Activated gamma-delta T cell treated with anti-CD3 and anti-CD28 coated beads, Interleukin-2, amount 50 U/mL, for 16 hours (primary cell): ENCODE data around the gene CXorf38.

Experiments used
- DNase-seq: peaks from one replicate; pipeline ENCODE4 v3.0.0-alpha.2; 2020; ENCODE audit warnings: low read depth

CXorf38 gene, protein sequence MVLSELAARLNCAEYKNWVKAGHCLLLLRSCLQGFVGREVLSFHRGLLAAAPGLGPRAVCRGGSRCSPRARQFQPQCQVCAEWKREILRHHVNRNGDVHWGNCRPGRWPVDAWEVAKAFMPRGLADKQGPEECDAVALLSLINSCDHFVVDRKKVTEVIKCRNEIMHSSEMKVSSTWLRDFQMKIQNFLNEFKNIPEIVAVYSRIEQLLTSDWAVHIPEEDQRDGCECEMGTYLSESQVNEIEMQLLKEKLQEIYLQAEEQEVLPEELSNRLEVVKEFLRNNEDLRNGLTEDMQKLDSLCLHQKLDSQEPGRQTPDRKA

DNA sequence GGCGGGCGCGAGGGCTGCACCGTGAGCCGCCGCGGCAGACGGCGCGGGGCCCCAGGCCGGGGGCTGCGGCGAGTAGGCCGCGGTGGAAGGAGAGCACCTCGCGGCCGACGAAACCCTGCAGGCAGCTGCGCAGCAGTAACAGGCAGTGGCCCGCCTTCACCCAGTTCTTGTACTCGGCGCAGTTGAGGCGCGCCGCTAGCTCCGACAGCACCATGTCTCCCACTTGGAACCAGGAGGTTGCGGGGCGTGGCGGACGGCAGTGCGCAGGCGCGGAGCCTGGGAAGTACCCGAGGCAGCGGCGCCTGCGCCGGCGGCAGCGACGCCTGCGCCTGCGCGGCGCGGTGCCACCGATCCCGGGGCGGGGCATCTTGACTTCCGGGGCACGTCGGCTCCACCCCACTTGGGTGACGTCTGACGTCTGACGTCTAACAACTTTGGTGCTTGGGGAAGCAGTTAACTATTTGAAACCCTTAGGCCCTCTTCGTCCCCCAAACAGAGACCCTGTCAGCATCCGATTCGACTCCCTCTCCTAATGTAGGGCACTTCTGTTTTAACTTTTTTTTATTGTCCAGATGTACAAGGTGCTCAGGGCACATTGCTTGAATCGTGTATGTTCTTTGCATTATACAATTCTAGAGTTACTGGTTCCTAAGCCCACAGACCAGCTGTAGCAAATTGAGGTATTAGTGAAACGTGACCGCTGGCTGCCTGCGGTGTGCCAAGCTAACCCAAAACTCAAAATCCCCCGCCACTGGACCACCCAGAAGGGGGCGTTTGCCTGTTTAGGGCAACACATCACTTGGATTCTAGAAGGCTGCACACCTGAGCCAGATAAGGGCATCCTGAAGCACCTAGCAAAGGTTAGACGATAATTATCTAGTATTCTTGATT, at the start of gene CXorf38:
Gene CXorf38, minus strand, starts transcription at position 255 of the 891 bp plus-strand sequence. Its CDS starts 41 bp downstream, at position 214.
- peak; percentile 95 for DNase-seq

DNA sequence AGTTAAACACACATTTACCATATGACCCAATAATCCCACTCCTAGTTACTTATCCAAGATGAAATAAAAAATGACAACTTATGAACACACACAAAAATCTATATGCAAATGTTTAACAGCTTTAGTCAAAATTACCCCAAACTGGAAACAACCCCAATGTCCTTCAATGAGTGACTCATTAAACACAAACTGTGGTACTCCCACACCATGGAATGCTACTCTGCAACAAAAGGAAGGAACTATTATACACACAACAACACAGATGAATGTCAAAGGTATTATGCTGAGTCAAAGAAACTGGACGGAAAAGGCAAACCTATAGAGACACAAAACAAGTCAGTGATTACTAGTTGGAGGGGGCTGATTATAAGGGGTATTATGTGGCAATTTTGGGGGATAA, 47.4 kb upstream of the CXorf38 start:
- no peak for DNase-seq

DNA sequence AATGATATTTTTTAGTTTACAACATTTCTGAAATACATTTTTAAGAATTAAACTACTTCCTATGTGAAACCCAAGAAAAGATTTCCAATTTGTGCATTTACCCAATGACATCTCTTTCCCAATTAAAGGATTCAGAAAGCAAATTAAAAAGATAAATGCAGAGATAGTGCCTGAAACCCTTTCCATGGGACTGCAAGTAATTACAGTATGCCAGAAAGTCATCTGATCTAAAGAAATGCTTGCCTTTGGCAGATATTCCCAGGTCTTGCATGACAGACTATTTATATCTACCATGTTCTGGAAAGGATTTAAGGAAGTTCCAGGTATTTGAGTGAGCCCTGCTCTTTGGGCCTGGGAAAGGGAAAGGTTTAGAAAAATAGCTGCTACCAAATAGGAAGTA, 41.6 kb upstream of the CXorf38 start:
- no peak for DNase-seq

DNA sequence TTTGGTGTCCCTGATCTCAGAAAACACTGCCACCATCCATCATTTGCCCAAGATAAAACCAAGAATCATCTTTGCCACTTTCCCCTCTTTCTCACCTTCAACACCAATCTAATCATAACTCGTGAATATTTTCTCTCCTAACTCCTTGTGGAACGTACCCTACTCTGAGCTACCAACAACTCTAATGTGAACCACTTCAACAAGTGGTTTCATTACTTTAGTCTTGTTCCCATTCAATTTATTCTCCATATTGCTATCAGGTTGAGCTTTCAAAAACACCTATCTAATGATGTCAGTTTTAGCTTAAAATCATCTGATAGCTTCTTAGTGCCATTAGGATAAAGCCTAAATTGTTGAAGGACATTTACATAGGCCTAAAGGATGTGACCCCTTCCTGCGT, 39.8 kb upstream of the CXorf38 start:
- DNase-seq: no peak

DNA sequence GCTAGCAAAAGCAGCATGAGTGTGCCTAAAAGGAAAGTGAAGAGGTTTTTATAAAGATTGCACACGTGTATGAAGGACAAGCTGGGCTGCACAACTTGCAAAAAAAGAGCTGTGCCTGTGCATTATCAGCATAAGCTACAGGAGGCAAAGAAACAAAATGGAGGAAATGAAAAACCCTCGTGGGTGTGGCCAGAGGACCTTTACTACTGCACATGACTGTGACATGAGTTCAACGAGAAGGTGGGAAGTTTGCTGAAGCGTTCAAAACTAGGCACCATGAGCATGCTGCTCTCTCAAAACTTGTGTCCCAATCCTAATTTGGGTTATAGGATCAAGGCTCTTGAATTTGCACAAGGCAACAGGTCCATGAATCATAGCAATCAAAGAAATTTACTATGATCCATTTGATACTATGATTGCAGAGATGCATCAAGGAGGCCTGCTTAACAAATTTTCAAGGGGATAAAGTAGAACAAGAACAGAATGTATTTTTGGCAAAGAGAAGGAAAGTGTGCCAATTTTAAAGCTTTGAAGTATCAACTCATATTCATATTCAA, 38.1 kb upstream of the CXorf38 start:
- no peak for DNase-seq

DNA sequence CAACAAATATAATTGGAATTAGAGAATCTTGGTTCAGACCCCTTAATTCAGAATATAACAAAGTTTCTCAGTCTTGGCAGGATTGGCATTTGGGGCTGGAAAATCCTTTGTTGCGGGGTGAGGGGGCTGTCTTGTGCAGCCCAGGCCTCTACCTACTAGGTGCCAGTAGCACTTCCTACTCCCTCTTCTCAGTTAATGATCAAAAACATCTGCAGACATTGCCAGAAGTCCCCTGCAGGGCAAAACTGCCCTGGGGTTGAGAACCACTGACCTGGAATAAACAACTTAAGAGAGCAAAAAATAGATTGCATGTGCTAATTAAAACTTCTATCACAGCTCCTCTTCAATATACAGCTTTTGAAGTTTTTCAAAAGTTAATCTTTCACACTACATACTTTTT, 36.7 kb upstream of the CXorf38 start:
- no peak for DNase-seq

DNA sequence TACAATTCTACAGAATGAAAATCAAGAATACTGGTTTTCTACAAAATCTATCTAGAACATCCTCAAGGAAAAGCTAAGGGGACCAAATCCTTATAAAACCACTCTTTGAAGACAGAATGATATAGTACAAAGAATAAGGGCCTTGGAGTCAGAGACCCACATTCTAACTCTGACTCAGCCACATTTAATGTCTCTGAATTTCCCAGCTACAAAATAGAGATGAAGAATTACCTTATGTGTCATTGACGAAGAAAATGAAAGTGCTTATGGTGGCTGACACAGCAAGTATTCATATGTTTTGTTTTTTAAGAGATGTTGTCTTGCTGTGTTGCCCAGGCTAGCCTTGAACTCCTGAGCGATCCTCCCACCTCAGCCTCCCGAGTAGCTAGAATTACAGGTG, 35.9 kb upstream of the CXorf38 start:
- DNase-seq: no peak

DNA sequence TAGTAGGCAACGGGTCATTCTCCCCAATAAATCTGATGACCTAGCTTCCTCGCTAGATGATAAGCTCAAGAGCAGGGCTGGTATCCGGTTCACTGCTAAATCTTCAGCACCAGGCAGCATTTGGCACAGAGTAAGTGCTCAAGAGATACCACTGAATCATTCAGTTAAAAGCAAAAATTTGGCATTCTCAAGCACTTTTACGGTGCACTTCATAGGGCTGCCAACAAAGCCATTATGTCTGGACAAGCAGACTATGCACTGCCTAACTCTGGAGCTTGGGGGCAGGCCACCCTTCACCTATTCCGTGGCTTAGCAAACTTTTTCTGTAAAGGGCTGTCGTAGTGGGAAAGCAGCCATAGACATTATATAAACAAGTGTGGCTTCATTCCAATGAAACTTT, 23.8 kb upstream of the CXorf38 start:
- no peak for DNase-seq

DNA sequence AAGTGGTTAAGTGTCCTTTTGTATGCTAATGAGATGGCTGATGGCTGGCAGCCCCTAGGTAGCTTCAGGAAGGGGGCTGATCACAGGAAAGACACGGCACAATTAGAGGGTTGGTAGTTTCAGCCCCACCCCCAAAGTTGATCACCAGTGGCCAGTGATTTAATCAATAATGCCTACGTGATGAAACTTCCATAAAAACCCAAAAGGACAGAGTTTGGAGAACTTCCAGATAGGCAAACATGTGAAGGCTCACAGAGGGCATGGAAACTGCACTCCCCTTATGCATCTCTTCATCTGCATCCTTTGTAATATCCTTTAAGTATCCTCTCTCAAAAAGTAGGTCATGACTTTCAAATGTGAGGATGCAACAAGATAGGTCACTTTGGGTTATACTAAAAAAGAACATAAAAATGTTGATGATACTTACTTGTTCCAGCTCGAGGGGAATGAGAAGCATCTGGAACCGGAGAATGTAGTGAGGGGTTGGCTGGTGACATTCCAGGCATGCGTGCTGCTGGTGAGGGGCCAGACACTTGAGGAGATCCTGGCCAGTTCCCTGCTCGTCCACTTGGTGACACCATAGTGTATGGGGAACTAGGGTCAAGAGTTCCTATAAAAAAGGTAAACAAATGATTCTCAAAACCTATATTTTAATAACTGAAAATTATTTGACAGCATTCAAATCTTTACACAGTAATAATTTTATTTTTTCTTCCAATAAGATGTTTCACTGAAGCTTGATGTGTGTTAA, 16.7 kb upstream of the CXorf38 start:
- no peak for DNase-seq

DNA sequence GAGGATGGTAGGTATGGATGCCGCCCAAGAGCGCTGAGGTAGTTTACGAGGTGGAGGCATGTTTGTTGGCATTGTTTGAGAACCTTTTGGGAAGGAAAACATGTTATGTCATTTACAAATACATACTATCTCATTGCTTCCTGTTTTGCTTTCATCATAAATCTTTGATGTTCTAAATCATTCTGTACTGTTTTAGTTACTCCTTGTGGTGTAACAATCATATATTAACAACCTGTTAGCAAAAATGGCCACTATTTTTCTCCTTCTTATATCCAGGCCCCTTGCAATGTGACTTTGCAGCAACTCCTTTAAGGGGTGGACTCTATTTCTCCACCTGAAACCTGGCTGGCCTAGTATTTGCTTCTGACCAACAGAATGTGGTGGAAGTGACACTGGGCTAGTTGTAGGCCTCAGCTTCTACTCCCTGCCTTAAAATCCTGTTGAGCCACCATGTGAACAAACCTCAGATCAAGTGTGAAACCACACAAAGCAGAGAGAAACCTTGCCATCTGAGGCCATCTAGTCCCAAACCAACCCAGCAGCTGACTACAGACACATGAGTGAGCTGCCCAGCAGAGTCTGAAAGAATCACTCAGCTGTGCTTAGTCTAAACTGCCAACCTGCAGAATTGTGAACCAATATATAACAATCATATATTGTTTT, 15.8 kb upstream of the CXorf38 start:
- no peak for DNase-seq

DNA sequence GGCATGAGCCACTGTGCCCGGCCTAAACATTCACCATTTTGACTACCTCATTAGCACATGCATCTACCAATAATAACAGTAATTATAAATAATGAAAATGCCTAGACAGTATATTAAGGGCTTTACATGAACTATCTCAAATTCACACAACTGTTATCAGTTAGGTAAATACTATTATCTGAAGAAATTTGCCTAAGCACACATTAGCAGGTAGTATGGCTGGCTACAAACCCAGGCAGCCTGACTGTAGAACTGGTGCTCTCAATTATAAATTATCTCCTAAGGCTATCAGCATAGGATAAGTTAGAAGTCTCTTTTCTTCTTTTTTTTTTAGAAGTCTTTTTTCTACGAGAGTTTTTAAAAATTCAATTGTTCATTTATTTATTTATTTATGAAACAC, 14.1 kb upstream of the CXorf38 start:
- no peak for DNase-seq

DNA sequence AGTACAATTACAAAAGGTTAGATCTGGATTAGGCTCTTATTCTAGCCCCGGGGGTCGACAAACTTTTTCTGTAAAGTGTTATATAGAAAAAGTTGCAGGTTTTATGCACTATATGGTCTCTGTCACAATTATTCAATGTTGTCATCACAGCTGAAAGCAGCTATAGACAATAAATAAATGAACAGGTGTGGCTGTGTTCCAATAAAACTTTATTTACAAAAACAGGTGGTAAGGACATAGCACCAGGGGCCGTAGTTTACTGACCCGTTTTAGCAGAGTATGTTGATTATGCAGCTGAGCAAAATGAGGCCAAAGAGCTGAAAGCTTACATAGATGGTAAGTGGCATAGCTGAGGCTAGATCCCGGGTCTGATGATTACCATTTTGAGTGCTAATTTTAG, 13.0 kb upstream of the CXorf38 start:
- DNase-seq: no peak

DNA sequence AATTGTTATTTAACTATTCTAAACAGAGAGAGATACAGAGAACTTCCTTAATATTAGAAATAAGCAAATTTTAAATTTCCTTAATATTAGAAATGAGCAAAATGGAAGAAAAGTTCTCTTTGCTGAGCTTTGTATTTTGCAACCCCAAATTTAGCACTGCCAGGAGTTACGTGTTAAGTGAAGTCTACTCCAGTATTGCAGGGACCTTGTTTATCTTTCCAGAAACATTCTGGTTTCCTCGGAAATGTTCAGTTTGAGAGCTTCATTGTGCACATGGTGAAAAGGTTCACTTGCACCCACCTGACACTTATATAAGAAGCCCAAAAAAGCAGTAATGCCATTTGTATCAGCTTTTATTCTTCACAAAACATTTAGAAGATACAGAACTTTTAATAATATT, 6.2 kb upstream of the CXorf38 start:
- DNase-seq: no peak

DNA sequence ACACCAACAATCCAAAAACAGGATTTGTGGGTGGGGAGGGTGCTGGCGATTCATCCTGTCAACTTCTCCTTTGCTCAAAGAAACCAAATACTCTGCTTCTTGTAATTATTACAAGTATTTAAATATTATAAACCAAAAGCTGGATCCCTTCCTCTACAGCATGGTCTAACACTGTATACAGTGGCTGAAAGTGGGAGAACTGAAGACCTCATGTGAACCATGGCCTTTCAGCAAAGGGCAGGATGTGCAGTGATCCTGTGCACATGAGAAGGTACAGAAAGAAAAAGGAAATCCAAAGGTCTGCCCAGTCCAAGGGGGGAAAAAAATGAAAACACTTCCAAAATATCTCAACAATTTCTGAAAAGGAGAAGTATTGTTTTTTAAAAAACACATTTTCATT, 5.3 kb upstream of the CXorf38 start:
- no peak for DNase-seq

DNA sequence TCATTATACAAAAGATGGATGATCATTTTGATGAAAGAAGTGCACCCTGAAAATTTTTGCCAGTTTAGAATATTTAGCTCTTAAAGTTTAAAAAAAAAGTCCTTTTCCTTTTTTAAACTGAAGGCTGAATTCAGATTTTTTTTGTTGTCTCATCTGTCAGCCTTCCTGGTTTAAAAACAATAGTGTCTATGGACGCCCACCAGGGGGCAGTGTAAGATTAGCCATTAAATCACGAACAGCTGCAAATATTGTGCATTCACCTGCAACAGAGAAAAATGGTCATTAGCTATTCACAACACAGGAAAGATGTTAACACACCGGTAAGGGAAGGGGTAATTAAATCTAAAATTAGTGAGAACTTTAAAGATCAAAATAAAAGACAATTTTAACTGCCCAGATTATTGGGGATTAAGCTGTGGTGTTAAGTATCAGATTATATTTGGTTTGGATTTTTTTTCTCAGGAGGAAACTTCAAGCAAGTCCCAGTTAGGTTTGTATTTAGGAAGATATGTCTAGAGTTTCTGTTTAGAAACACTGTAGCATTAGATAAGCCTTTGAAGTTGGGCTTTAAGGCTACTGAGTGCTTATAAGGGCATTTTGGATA, 4.4 kb upstream of the CXorf38 start:
- DNase-seq: peak; percentile 76

DNA sequence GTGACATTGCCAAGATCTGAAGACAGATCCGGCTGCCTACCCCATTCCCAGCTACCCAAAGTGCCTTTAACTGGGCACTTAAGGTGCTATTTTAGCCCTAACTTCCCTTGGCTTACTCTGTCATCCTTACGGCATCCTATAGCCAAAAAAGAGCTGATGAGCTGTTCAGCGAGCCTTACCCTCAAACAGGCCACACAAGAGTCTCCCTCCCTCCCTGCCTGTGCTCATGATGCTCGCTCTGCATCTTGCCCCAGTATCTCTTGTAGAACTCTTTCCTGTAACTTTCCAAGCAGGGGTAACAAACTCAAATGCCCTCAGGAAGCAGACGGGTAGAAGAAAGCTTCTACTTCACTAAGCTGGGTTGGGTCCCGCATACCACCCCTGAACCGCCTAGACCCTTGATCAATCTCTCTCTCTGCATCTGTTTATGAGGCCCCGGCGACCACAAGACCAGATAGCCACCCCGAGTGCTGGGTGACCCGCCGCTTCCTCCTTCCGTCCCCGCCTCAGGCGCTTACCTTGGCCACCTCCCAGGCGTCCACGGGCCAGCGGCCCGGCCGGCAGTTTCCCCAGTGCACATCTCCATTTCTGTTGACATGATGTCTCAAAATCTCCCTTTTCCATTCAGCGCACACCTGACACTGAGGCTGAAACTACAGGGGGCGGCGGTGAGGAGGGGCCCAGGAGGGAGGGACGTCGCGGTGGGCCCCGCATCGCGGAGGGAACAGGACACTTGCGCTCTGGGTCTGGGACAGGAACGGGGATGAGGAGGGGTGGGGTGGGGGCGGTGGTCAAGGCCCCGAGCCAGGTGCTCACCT, 663 bp downstream of the CXorf38 start:
- DNase-seq: peak; percentile 9

DNA sequence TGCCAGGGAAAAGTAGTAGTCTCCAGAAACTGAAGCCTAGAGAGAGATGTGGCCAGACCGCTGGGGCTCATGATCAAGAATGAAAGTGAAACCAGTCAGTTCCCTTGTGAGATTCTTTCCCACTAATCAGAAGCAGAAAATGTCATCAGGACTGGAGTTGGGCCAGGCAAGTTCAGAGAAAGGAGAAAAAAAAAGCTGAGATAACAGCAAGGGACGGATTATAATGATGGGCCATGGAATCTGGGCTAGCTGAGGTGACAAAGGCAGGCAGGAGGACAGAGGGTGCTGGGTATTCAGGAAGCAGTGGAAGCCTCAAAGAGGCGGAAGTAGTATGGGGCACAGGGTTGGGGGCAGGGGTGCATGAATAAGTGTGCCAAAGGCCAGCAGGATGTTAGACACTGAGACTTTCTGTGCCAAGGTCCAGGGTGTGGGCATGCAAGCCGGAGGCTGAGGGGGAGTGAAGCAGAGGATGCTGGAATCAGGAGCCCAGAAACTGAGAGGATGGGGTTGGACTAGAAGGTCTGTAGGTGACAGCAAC, 2.5 kb downstream of the CXorf38 start:
- DNase-seq: peak; percentile 23

DNA sequence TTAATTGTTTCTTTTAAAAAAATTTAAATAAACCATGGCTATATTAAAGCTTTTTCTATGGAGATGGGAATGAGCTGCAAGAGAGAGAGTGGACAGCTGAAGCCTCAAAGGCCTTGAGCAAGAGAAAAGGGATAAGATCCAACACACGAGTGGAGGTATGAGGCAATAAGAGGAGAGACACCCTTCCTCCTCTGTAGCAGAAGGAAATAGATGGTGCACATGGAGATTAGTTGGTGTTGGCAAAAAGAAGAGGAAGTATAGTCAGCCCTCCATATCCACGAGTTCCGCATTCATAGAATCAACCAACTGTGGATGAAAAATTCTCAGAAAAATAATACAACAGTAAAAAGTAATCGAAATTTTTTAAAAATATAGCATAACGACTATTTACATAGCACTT, 3.2 kb downstream of the CXorf38 start:
- no peak for DNase-seq

DNA sequence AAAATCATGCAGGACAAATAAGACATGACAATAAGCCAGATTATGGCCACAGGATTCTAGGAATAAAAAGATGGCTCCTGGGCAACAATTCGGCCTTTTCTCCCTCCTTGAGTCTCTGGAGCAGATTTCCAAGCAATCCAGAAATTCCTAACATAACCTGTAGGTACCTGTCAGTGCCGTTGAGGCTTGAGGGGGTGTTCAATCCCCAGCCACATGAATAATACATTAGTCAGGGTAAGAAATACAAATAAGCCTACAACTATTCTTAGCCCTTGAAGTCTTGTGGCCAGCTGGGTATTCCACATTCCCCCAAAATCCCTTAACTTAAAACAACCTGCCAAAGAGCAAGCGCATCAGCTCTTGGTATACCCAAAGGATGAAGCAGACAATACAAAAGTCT, 9.7 kb downstream of the CXorf38 start:
- DNase-seq: no peak

DNA sequence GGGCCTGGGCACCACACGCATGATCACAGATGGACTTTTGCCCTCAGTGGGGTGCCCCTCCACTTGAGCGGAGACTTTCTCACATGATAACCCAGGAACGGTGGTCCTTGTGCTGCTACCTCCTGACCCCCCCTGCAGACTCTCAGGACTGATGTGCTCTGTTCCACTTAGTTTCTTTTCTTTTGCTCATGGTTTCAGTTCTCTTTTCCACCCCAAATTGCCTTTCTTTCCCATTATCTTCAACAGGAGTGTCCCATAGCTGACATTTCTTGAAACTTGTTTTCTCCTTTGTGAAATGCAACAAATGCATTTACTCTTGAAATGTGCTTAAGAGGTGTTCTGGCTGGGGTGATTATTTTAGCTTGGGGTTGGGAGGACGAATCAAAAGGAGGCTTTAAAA, 15.2 kb downstream of the CXorf38 start:
- no peak for DNase-seq
